Activated CD4-positive, alpha-beta T cell treated with anti-CD3 and anti-CD28 coated beads for 36 hours (primary cell): ENCODE measurements around the gene EIF3K. TPM values are rescaled to one million over a fixed set of nuclear protein-coding genes. Genes with fewer than 3 reads are reported as not detected.
"Not testable (repeated sequence)": the region's sequence is repeated elsewhere in the genome, so short reads cannot be mapped to it uniquely, and the experiment has no call there.

Experiments used
- ATAC-seq: fragments of 200-7000 bp; cut with Tn5 transposase; one replicate; pipeline ENCODE4 v1.10.0; 2021; ENCODE audit warnings: mild to moderate bottlenecking, moderate library complexity
- CTCF ChIA-PET: fragments of 350-600 bp; sonication (Branson Sonifier 250); formaldehyde crosslinking; loops from one replicate; lab custom pipeline; 2021; ENCODE audit warnings: antibody characterized with exemption; lab: Charles Lee
- POLR2A ChIA-PET: fragments of 350-600 bp; sonication (Branson Sonifier 250); formaldehyde crosslinking; loops from one replicate; lab custom pipeline; 2021; ENCODE audit warnings: antibody characterized with exemption, inconsistent platforms; lab: Charles Lee
- DNase-seq: peaks from one replicate; pipeline ENCODE4 v3.0.0-alpha.2; 2020
- H3K27ac Mint-ChIP-seq: one replicate; pipeline ENCODE4 v1.8.0; 2021; ENCODE audit warnings: mixed read lengths
- H3K27me3 Mint-ChIP-seq: one replicate; pipeline ENCODE4 v1.8.0; 2021; ENCODE audit warnings: mixed read lengths
- H3K36me3 Mint-ChIP-seq: one replicate; pipeline ENCODE4 v1.8.0; 2021; ENCODE audit warnings: low read depth, mixed read lengths
- H3K4me1 Mint-ChIP-seq: one replicate; pipeline ENCODE4 v1.8.0; 2021; ENCODE audit warnings: mixed read lengths
- H3K4me3 Mint-ChIP-seq: one replicate; pipeline ENCODE4 v1.8.0; 2021; ENCODE audit warnings: mild to moderate bottlenecking, moderate library complexity, mixed read lengths
- H3K9me3 Mint-ChIP-seq: one replicate; pipeline ENCODE4 v1.8.0; 2021; ENCODE audit warnings: low read depth, mixed read lengths
- intact Hi-C, 2 experiments: fragments of 100-400 bp; cut with DNase I in 1 of 2; cut with micrococcal nuclease in 1 of 2; formaldehyde crosslinking; loops; one replicate each; pipeline versions ENCODE4 v1.14.2 to v1.15.1; 2022 to 2024; cut with DNase I, micrococcal nuclease
- total RNA-seq, 2 experiments: library from RNA; stranded (reverse); gene quantifications; one replicate each; pipeline ENCODE4 v1.2.3, GENCODE V29; 2021

Gene EIF3K, protein sequence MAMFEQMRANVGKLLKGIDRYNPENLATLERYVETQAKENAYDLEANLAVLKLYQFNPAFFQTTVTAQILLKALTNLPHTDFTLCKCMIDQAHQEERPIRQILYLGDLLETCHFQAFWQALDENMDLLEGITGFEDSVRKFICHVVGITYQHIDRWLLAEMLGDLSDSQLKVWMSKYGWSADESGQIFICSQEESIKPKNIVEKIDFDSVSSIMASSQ
- total RNA-seq: 100 to 1,000 TPM; 269 to 297 TPM

DNA sequence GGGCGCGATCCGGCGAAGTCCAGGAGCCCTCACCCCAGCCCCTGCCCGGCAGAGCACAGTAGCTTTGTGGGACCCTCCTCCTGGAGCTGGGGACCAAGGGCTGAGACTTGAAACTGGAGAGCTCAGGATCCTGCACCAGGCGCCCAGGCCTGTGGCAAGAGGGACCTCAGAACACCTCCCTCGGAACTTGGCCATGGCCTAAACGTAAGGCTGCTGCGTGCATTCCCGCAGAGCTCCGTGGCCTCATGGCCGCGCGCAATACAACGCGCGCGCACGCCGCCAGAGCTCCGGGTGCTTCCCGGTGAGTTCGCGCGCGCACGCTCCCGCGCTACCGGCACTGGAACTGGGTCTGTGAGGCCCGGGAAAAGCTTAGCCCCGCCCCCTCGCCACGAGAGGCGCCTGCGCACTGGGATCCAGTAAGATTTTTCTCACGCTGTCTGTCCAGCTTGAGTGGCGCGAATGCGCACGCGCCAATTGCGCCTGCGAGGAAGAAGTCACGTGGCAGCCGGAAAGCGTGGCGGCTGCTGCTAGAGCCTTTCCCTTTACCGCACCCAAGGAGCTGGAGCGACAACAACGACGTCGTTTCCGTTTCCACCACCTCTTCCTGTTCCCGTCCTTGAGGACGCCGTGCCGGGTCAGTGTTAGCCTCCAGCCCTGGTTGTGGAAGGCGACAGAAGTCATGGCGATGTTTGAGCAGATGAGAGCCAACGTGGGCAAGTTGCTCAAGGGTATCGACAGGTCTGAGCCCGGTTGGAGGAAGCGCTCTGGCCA is at the start of gene EIF3K:
EIF3K (plus strand) TSS at position 599 of the 771 bp plus-strand sequence; CDS start at position 680, 81 bp downstream.
- Mint-ChIP-seq H3K4me3 (peak within 1 kb of the TSS; percentile 100), H3K27me3 (no peaks in the 10 kb centered on the region), H3K9me3 (no peaks in the 10 kb centered on the region), H3K27ac (peak within 1 kb of the TSS; percentile 99), H3K4me1 (peaks cover 44% of the 10 kb centered on the region), H3K36me3 (peaks cover 43% of the 10 kb centered on the region)
- ATAC-seq (peak; percentile 74), DNase-seq (peak; percentile 99)
- CTCF ChIA-PET: interaction anchor here (0.7 to 3.6 kb wide), 15 partner anchors 11 to 314 kb away, joined by 3 to 31 read pairs (median 4); partner anchors contain the start of genes ACTN4 and FAM98C
- intact Hi-C loops: loop anchor here (1.0 to 5.0 kb wide), 19 partner anchors 16 to 772 kb away; partner anchors contain the start of genes ACTN4 (in 2 of the 2), FAM98C (in 2 of the 2), PSMD8 (in 2 of the 2) and ECH1 (in 1 of the 2)
- POLR2A ChIA-PET: interaction anchor here (0.6 to 1.4 kb wide), 10 partner anchors 16 to 312 kb away, joined by 3 to 12 read pairs (median 4); partner anchors contain the start of genes ACTN4, ECH1, FAM98C and MRPS12

DNA sequence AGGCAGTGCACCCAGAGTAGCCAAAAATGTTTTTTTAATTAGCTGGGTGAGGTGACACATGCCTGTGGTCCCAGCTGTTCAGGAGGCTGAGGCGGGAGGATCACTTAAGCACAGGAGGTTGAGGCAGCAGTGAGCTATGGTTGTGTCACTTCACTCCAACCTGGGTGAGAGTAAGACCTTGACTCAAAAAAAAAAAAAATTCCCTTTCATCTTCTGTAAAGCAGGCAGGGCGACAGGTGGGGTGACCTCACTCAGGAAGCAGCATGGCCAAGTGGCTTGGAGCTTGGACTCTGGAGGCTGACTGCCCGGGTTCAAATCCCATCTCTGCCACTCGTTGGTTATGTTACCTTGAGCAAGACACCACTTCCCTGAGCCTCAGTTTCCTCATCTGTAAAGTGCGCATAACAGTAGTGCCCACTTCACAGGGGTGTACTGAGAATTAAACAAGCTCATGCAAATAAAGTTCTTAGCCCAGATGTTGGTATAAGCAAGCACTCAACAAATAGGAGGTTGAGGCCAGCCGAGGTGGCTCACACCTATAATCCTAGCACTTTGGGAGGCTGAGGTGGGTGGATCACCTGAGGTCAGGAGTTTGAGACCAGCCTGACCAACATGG is 49.5 kb upstream of the EIF3K start:
- DNase-seq: peak; percentile 28
- H3K27me3 Mint-ChIP-seq: peaks cover 7% of the 10 kb centered on the region
- H3K4me3 Mint-ChIP-seq: no peak overlapping the region
- peaks cover 7% of the 10 kb centered on the region for H3K4me1 Mint-ChIP-seq
- H3K9me3 Mint-ChIP-seq: no peaks in the 10 kb centered on the region
- CTCF ChIA-PET: interaction anchor here (0.9 to 1.2 kb wide), 3 partner anchors 24 to 65 kb away, joined by 3 read pairs; no protein-coding TSS in a partner anchor
- no peak overlapping the region for H3K27ac Mint-ChIP-seq
- intact Hi-C loops: no loop called here
- no peaks in the 10 kb centered on the region for H3K36me3 Mint-ChIP-seq
- POLR2A ChIA-PET: interaction anchor here (0.6 to 0.7 kb wide), 2 partner anchors 174 to 271 kb away, joined by 3 read pairs; no protein-coding TSS in a partner anchor
- ATAC-seq: peak; percentile 61

DNA sequence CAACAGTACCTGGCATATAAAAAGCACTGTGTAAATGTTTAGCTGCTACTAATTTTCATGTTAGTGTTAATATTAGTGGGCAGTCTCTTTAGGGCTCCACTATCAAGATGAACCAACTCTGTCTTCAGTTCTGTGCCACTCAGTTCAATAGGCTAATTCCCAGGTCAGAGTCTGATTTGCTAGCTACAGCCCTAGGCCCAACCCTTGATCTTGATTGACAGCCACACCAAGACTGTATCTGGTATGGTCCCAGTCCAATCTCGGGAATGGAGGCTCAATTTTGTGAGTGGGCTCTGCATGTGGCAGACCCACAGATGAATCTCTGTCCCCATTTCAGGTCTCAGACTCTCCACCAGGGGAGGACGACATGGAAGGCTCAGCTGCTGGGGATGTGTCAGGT is 47.3 kb upstream of the EIF3K start:
- no peaks in the 10 kb centered on the region for H3K27me3 Mint-ChIP-seq
- H3K9me3 Mint-ChIP-seq: no peaks in the 10 kb centered on the region
- no peak for ATAC-seq
- ChIA-PET CTCF (interaction anchor here (0.7 kb wide), 1 partner anchor 1085 kb away, joined by 4 read pairs; no protein-coding TSS in a partner anchor), POLR2A (interaction anchor here (0.6 kb wide), 1 partner anchor 93 kb away, joined by 3 read pairs; no protein-coding TSS in a partner anchor)
- H3K27ac Mint-ChIP-seq: no peak overlapping the region
- no peaks in the 10 kb centered on the region for H3K36me3 Mint-ChIP-seq
- intact Hi-C loops: no loop called here
- no peak for DNase-seq
- H3K4me3 Mint-ChIP-seq: no peak overlapping the region
- H3K4me1 Mint-ChIP-seq: no peaks in the 10 kb centered on the region

DNA sequence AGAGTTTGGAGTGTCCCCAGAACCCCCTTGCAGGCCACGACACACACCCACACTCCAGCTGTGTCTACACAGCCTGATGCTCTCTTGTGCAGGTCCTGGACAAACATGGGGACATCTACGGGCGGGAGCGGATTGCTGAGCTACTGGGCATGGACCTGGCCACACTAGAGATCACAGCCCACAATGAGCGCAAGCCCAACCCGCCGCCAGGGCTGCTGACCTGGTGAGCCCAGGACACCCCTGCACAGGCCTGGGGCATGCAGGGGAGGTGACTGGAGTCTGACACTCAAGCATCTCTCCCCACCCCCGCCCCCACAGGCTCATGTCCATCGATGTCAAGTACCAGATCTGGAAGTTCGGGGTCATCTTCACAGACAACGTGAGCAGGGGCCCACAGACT is 41.2 kb upstream of the EIF3K start:
- no peak for ATAC-seq
- no peaks in the 10 kb centered on the region for H3K36me3 Mint-ChIP-seq
- no peak overlapping the region for H3K27ac Mint-ChIP-seq
- ChIA-PET POLR2A (no interaction called here), CTCF (no interaction called here)
- H3K27me3 Mint-ChIP-seq: no peaks in the 10 kb centered on the region
- no peak overlapping the region for H3K4me3 Mint-ChIP-seq
- intact Hi-C loops: loop anchor here in 1 of 2 experiments (2.0 kb wide), 1 partner anchor 17 kb away; no protein-coding TSS in a partner anchor
- peaks cover 5% of the 10 kb centered on the region for H3K4me1 Mint-ChIP-seq
- no peak for DNase-seq
- H3K9me3 Mint-ChIP-seq: no peaks in the 10 kb centered on the region

DNA sequence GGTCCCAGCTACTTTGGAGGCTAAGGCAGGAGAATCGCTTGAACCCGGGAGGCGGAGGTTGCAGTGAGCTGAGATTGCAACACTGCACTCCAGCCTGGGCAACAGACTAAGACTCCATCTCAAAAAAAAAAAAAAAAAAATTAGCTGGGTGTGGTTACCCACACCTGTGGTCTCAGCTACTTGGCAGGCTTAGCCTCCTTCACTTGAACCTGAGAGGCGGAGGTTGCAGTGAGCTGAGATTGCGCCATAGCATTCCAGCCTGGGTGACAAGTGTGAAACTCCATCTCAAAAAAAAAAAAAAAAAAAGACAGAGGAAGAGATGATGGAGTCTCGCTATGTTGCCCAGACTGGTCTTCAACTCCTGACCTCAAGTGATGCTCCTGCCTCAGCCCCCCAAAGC is 39.7 kb upstream of the EIF3K start:
- not testable (repeated sequence) for H3K27me3 Mint-ChIP-seq

DNA sequence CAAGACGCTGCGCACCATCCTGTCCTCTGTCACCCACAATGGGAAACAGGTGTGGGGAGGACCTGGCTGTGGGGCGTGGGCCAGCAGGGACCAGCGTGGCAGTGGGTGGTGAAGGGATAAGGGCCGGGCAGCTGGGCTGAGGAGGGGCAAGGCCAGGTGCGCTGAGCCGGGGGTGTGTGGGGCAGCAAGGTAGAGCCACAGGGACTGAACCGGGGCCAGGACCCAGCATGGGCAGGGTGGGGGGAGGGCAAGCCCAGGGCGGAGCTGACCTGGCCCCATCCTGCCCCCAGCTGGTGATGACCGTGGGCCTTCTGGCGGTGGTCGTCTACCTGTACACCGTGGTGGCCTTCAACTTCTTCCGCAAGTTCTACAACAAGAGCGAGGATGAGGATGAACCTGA is 38.9 kb upstream of the EIF3K start:
- Mint-ChIP-seq H3K27me3 (no peaks in the 10 kb centered on the region), H3K4me3 (no peak overlapping the region), H3K36me3 (no peaks in the 10 kb centered on the region), H3K9me3 (no peaks in the 10 kb centered on the region), H3K4me1 (peaks cover 10% of the 10 kb centered on the region), H3K27ac (no peak overlapping the region)
- ChIA-PET POLR2A (no interaction called here), CTCF (interaction anchor here (0.7 kb wide), 1 partner anchor 220 kb away, joined by 3 read pairs; no protein-coding TSS in a partner anchor)
- DNase-seq: no peak
- ATAC-seq: no peak
- intact Hi-C loops: no loop called here

More for the DNA sequence above, 39.7 kb upstream of the EIF3K start:
- H3K27ac Mint-ChIP-seq, ATAC-seq, H3K4me1 Mint-ChIP-seq, H3K4me3 Mint-ChIP-seq, H3K9me3 Mint-ChIP-seq, H3K36me3 Mint-ChIP-seq, DNase-seq, POLR2A ChIA-PET: not testable (repeated sequence)
- CTCF ChIA-PET: interaction anchor here (0.6 to 0.9 kb wide), 2 partner anchors 14 to 1679 kb away, joined by 3 to 4 read pairs; no protein-coding TSS in a partner anchor
- intact Hi-C loops: loop anchor here in 1 of 2 experiments (2.0 kb wide), 1 partner anchor 19 kb away; no protein-coding TSS in a partner anchor

DNA sequence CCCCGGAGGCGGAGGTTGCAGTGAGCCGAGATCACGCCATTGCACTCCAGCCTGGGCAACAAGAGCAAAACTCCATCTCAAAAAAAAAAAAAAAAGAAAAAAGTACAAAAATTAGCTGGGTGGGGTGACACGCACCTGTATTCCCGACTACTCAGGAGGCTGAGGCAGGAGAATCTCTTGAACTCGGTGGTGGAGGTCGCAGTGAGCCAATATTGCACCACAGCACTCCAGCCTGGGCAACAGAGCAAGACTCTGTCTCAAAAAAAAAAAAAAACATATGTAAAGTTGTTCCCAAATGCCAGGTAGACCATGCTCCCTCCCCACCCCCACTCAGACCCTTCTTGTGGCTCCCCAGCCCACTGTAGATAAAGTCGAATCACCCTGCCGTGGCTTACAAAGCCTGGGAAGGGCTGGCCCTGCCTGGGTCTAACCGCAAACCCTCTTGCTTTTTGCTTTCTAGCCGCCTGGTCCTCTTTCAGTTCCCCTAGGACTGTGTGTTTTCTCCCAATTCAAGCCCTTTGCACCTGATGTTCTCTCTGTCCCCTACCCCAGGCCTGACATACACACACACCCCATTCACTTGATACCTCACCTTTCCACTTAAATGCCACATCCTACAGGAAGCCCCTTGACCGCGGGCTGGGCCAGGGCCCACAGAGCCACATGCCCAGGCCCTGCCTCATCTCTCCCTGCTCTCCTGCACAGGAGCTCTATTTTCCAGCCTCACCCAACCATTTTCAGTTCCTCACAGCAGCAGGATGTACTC is 35.6 kb upstream of the EIF3K start:
- ATAC-seq (no peak), DNase-seq (no peak)
- Mint-ChIP-seq H3K27me3 (no peaks in the 10 kb centered on the region), H3K9me3 (no peaks in the 10 kb centered on the region), H3K4me1 (peaks cover 10% of the 10 kb centered on the region), H3K27ac (no peak overlapping the region), H3K4me3 (no peak overlapping the region), H3K36me3 (peaks cover 6% of the 10 kb centered on the region)
- CTCF ChIA-PET: no interaction called here
- intact Hi-C loops: no loop called here
- POLR2A ChIA-PET: no interaction called here

DNA sequence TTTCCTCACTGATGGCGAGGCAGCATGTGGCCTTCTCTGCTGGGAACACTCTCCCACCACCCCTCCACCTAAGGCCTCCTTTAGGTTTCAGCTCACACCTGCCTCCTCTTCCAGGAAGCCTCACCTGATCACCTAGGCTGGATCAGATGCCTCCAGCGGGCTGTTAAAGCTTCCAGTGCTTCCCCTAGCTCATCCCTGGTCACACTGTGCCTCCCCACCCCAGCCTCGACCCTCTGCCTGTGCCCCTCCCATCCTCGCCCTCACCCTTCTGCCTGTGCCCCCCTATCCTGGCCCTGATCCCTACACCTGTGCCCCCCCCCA is 35.0 kb upstream of the EIF3K start:
- H3K36me3 Mint-ChIP-seq: peaks cover 6% of the 10 kb centered on the region
- CTCF ChIA-PET: no interaction called here
- H3K9me3 Mint-ChIP-seq: no peaks in the 10 kb centered on the region
- H3K27me3 Mint-ChIP-seq: no peaks in the 10 kb centered on the region
- no peak overlapping the region for H3K27ac Mint-ChIP-seq
- H3K4me1 Mint-ChIP-seq: peaks cover 10% of the 10 kb centered on the region
- no peak overlapping the region for H3K4me3 Mint-ChIP-seq
- intact Hi-C loops: no loop called here
- no peak for ATAC-seq
- POLR2A ChIA-PET: no interaction called here
- no peak for DNase-seq

DNA sequence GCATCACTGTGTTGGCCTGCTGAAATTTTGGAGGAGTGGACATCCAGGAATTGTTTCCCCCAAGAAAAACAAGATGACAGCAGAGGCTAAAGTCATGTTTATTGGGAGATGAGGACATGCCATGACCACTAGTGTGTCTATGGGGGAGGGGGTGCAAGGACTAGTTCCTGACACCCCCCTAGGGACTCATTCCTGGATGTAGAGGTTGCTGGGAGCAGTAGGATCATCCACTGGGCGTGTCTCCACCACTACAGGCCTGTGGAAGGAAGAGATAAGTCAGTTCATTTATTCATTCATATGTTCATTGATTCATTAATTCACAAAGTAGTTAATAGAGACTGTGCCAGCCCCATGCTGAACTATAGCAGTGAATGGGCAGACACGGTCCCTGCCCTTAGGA is 31.4 kb upstream of the EIF3K start:
- intact Hi-C loops: no loop called here
- ChIA-PET POLR2A (no interaction called here), CTCF (interaction anchor here (0.6 kb wide), 1 partner anchor 157 kb away, joined by 3 read pairs; the partner anchor contains the start of gene CAPN12)
- DNase-seq (no peak), ATAC-seq (no peak)
- Mint-ChIP-seq H3K27me3 (no peaks in the 10 kb centered on the region), H3K36me3 (peaks cover 12% of the 10 kb centered on the region), H3K9me3 (no peaks in the 10 kb centered on the region), H3K4me3 (no peak overlapping the region), H3K4me1 (peaks cover 4% of the 10 kb centered on the region), H3K27ac (no peak overlapping the region)

DNA sequence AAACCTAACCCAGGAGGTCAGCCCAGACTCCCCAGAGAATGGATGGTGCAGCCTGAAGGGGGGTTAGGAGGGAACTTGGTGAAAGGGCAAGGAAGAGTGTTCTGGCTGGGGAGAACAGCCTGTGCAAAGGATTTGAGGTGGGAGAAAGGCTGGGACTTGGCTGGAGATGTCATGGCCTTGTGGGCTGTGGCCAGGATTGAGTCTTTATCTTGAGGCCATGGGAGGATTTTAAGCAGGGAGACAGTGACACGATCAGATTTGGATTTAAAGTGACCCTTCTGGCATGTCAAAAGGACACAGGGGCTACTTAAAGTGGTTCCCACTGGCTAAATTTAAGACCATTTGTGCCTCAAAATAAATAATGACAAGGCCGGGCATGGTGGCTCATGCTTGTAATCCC is 30.9 kb upstream of the EIF3K start:
- intact Hi-C loops: no loop called here
- peaks cover 4% of the 10 kb centered on the region for H3K4me1 Mint-ChIP-seq
- H3K27ac Mint-ChIP-seq: no peak overlapping the region
- ATAC-seq (no peak), DNase-seq (no peak)
- CTCF ChIA-PET: interaction anchor here (0.6 kb wide), 1 partner anchor 156 kb away, joined by 3 read pairs; the partner anchor contains the start of gene CAPN12
- POLR2A ChIA-PET: no interaction called here
- no peaks in the 10 kb centered on the region for H3K27me3 Mint-ChIP-seq
- no peaks in the 10 kb centered on the region for H3K9me3 Mint-ChIP-seq
- H3K36me3 Mint-ChIP-seq: peaks cover 14% of the 10 kb centered on the region
- no peak overlapping the region for H3K4me3 Mint-ChIP-seq
